Thyroid gland (tissue), 4 donors: ENCODE data around the gene ROGDI.

Experiments
- POLR2A ChIP-seq, 2 donors: fragments of 450-650 bp; IDR thresholded peaks; one replicate each; pipeline ENCODE4 v1.6.1; 2017; ENCODE audit warnings: antibody characterized with exemption in 2 of 2, mild to moderate bottlenecking in 2 of 2, moderate library complexity in 1 of 2
- TF ChIP-seq, protein P1 (sequence below), 6 experiments: fragments of 200-600 bp in 3 of 6; fragments of 450-650 bp in 3 of 6; sonication (generic) in 3 of 6; IDR thresholded peaks; one replicate each; pipeline ENCODE4 v1.5.1; 2016 to 2019; ENCODE audit warnings: antibody characterized with exemption in 6 of 6, mild to moderate bottlenecking in 2 of 6, inconsistent platforms in 1 of 6, moderate library complexity in 1 of 6

DNA sequence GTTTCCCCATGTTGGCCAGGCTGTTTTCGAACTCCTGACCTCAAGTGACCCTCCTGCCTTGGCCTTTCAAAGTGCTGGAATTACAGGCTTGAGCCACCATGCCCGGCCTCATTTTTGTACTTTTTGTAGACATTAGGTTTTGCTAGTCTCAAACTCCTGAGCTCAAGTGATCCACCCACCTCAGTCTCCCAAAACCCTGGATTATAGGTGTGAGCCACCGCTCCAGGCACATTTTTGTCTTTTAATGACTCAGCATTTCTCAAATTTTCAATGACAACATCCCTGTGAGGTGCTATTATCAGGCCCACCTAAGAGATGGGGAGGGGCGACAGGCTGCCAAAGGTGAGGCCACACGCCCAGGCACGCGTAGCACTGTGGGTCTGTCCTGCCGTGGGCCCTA lies 15.4 kb downstream of the ROGDI start:
- no peak for TF ChIP-seq POLR2A (IDR thresholded peaks at IDR 0.05)
- TF ChIP-seq, protein P1, sequence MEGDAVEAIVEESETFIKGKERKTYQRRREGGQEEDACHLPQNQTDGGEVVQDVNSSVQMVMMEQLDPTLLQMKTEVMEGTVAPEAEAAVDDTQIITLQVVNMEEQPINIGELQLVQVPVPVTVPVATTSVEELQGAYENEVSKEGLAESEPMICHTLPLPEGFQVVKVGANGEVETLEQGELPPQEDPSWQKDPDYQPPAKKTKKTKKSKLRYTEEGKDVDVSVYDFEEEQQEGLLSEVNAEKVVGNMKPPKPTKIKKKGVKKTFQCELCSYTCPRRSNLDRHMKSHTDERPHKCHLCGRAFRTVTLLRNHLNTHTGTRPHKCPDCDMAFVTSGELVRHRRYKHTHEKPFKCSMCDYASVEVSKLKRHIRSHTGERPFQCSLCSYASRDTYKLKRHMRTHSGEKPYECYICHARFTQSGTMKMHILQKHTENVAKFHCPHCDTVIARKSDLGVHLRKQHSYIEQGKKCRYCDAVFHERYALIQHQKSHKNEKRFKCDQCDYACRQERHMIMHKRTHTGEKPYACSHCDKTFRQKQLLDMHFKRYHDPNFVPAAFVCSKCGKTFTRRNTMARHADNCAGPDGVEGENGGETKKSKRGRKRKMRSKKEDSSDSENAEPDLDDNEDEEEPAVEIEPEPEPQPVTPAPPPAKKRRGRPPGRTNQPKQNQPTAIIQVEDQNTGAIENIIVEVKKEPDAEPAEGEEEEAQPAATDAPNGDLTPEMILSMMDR (IDR thresholded peaks at IDR 0.05), result no peak
